HG03045 (cell line): ENCODE data around the gene CCDC28B.

Experiments used
- ATAC-seq: cut with Tn5 transposase; IDR thresholded peaks from one replicate; pipeline ENCODE4 v1.9.1; 2021; ENCODE audit warnings: mild to moderate bottlenecking, moderate library complexity; ENCODE audit not compliant: unreplicated experiment

Gene CCDC28B

DNA sequence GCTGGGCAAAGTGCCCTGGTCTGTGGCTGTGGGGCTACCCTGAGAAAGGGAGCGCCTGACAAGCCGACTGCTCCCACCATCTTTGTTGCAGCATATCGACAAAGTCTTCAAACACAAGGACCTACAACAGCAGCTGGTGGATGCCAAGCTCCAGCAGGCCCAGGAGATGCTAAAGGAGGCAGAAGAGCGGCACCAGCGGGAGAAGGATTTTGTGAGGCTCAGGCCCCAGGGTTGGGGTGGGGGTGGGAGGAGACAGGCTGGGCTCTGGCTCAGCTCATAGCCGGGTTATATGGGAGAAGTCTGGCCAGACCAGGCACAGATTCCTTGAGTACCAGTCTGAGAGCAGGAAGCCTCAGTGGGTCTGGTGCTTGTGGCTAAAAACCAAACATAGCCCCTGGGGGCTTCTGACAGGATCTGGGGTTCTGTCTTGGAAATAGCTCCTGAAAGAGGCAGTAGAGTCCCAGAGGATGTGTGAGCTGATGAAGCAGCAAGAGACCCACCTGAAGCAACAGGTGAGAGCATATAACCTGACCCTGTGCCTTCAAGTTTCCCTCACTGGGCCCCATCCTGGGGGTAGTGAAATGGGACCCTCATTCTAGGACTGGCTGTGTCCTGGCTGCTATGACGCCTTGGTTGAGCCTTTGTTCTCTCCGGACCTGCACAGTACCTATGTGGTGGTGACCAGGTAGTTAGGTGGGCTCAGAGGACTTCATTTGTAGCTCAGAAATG, 8.0 kb upstream of the CCDC28B start:
- no peak for ATAC-seq

DNA sequence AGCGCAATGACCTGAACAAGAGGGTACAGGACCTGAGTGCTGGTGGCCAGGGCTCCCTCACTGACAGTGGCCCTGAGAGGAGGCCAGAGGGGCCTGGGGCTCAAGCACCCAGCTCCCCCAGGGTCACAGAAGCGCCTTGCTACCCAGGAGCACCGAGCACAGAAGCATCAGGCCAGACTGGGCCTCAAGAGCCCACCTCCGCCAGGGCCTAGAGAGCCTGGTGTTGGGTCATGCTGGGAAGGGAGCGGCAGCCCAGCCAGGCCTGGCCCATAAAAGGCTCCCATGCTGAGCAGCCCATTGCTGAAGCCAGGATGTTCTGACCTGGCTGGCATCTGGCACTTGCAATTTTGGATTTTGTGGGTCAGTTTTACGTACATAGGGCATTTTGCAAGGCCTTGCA, 5.4 kb upstream of the CCDC28B start:
- no peak for ATAC-seq

DNA sequence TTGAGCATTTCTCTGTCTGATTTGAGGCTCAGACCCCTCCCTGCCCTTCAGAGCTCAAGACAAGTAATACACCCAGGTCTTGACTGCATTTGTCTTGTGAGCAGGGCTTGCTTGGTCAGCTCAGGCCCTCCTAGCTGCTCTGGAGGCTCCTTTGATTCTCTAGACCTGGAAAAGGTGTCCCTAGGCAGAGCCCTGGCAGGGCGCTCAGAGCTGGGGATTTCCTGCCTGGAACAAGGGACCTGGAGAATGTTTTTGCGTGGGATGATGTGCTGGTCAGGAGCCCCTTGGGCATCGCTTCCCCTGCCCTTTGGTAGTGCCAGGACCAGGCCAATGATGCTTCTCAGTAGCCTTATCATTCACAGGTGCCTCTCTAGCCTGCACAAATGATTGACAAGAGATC, 4.9 kb upstream of the CCDC28B start:
- ATAC-seq, result no peak

DNA sequence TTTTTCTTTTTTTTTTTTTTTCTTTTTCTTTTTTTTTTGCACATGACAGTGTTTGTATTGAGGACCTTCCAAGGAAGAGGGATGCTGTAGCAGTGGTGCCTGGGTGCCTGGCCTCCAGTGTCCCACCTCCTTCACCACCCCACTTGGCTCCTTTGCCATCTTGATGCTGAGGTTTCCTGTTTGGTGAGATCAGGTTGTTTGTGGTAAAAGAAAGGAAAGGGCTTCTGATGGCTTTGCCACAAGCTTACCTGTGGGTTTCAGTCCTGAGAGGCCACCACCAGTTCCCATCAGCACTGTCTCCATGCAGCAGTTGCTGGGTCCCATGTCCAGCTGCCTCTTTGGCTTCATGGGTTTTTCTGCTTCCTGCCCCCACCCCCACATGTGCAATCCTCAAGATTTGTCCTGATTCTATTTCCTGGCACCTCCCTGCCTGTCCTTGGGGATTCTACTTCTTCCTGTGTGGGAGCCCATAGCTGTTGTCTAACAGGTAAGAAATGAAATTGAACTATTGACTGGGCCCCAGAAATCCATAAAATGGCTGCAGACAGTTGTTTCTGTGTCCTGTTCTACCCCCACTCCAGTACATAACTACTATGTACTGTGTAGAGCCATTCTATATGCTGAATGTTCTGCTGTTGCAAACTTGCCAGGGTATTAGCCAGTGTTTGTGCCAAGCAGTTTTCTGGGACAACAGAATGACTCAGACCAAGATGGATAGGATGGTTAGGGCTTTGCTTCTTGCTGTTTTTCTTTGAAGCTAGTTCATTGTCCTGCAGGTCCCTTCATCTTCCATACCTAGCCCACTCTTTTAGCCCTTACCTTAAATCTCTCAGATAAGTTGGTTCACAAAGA, 4.2 kb upstream of the CCDC28B start:
- ATAC-seq, result no peak

DNA sequence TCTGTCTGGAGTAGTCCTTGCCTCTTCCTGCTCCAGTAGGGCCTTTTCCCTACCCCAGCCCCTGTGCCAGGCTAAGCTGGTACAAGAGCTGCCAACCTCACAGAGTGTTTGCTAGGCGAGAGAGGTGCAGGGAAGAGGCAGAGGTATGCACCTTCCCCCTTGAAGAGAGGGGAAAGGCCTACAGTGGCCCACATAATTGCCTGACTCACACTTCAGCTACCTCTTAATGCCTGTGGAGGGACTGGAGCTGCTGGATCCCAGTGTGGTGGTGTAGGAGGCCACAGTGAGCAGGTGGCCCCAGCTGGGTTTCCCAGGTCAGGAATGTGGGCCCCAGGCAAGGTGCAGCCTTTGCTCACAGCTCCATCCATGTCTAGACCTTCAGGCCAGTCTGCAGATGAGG, 3.3 kb upstream of the CCDC28B start:
- ATAC-seq, result no peak

DNA sequence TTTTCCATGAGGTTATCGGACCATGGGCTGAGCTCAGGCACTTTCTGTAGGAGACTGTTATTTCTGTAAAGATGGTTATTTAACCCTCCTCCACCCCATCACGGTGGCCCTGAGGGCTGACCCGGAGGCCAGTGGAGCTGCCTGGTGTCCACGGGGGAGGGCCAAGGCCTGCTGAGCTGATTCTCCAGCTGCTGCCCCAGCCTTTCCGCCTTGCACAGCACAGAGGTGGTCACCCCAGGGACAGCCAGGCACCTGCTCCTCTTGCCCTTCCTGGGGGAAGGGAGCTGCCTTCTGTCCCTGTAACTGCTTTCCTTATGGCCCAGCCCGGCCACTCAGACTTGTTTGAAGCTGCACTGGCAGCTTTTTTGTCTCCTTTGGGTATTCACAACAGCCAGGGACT, 2.6 kb upstream of the CCDC28B start:
- no peak for ATAC-seq

DNA sequence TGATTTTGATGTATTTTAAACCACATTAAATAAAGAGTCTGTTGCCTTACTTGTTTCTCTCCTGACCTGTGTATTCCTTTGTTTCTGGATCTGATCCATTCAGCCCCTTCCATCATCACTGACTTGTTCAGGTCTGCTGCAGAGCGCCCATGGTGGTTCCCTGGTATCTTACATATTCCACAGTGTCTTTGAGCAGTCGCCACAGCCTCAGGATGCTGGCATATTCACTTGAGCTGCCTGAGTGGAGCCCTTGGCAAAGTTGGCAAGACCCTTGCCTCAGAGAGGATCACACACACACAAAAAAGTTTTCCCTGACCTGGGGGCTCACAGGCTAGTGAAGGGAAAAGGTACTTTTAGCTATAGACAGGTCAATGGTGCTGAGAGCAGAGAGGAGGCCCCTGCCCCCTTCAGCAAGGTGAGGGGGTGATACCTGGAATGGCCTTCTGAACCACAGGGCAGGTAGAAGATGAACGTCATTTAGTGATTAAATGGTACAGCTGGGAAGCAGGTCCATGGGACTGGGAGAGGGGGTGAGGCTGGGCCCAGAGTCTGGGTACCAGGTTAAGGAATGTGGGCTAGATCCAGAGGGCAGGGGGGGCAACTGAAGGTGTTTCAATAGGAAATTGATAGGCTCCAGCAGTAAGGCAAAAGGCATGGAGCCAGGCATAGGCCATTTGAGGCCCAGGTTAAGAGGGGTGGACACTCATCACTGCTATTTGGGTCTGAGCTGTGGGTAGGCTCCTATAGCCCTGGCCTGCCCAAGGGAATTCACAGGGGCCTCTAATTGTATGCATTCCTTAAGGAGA, 2.0 kb upstream of the CCDC28B start:
- ATAC-seq, result no peak

DNA sequence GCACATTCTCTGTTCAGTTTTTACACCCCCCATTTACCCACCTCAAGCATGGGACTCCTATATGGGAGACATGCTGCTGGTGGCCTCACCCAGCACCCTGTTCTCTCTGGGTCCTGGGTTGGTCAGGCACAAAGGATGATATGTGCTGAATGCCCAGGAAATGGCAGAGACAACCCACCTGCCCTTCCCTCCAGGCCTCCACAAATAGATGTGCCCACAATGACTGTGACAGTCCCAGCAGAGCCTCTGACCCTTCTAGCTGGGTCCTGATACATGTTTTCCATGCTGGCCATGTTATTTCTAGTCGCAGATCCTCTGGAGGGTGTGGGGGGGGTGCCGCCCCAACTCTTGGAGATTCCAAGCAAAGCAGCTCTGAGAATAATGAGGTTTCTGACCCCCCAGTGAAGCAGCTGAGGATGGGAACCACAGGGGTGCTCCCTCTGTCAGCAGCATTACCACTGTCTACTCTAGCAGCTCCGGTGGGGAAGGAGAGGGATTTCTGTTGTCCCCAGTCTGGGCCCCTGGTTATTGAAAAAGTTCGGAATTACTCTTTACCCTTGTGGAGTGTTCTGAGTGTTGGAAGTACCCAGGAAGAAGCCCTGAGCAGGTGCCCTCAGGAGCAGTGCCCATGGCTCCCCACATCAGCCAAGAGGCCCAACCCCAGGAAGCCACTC, 1.2 kb upstream of the CCDC28B start:
- no peak for ATAC-seq

DNA sequence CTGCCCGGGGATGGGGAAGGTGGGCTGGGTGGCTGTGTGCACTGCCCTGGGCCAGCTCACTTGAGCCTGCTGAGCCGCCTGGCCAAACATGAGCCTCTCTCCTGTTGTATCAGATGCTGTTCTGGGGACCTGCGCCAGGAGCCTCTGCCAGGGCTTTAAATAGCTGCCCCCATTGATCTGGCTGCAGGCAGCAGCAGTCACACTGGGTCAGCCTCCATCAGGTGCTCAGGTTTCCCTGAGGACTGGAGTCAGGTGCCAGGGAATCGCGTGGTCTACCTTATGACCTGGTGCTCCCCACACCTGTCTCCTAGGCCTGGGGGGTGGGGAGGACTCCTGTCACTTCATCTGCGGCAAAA, 700 bp upstream of the CCDC28B start:
- ATAC-seq, result no peak

DNA sequence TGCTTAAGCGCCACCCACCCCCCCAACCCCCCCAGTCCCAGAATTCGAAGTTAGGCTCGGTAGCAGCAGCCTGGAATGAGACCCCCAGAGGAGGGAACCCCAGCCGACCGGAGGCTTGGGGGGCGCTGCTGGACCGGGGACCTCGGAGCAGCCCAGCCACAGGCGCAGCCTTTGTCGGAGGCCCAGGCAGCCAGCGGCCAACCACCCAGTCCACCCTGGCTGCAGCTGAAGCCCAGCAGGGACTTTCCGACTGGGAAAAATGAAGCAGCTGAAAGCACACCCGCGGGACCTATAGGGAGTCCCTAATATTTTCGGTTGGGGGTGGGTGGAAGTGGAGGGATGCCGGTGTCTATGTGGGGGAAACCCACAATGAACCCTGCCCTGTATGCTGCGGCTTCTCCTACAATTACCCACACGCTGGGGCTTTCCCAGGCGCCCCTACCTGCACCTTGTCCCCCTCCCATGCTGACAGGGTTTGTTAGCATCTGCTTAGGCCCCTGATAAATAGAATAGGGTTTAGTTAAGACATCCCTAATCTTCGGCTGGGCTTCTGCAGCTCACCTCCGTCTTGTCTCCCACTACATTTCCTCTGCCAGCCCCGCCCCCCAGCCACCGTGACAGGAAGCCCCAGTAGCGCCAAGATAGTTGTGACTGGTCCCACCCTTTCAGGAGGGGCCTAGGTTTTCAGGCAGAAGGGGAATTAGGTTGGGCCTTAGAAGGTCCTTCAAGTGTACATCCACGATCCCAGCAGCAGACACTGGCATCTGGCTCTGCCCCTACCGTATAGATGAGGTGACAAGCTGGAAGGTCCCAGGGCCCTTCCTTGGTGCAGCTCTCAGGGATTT, 838 bp downstream of the CCDC28B start:
- peak; percentile 37 for ATAC-seq

DNA sequence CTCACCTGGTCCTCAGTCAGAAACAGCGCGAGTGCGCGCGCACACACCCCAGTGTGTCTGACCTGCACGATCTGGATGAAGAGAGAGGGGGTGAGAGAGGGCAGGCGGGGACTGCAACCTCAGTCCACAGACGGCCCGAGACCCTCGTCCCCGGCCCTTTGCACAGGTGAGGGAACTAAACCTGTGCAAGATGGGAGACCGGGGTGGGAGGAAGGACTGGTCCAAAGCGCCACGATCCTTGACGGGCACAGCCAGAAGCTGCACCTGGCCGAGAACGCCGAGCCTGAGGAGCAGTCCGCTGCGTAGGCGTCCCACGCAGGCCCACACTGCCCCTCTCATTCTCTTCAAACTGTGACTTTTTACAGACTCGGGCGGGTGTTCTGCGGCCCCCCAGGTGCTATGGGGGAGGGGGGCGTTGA, 4.6 kb downstream of the CCDC28B start:
- no peak for ATAC-seq

DNA sequence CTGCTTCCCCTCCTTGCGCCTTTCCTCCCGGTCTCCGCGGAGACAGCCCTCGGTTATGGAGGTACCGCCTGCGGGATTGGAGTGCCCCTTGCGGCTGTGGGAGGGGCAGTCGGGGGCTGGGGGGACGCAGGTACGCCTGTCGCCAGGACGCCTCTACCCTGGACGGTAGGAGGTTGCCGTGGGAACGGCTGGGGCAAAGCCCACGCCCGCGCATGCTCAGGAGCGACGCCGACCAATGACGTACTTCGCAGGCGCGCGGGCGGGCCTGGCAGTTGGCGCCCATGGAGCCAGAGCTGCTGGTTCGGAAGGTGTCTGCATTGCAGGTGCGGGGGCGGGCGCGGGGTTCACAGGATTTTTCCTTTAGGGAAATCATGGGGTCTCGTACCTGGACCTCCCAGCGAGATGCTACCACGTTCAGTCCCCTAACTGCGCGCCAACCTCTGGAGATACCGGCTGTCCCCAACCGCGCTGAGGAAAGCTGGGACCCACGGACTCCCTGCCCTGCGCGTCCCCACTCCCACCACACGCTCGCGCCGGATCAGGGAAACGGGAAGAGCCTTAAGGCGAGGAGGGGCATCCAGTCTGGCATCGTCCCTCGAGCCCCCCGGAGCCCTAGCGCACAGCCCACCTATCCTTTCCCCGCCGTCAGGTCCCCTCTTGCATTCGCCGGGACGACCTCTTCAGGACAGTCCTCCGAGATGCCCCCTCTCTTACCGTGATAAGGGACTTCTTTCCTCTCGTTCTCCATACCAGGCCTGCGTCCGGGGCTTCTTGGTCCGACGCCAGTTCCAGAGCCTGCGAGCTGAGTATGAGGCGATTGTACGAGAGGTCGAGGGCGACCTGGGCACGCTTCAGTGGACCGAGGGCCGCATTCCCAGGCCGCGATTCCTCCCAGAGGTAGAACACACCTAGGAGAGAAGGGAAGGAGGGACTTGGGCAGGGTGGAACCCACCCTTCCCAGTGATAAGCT, 5.3 kb downstream of the CCDC28B start, which contains the start of gene IQCC:
IQCC (plus strand) TSS at position 271 of the 970 bp plus-strand sequence; CDS start at position 282, 11 bp downstream.
- peak; percentile 50 for ATAC-seq

DNA sequence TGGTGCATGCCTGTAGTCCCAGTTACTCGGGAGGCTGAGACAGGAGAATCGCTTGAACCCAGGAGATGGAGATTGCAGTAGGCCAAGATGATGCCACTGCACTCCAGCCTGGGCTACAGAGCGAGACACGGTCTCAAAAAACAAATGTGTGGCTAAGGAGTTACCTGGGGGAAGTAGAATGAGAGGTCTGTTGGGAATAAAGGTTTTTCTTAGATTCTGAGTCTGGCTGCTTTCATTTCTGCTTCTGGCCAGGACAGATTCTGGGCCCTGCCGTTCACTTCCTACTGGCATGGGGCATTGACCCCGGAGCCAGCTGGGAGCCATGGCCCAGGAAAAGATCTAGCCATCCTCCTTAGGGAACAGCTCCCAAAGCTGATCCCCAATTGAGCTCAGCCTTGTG, 8.1 kb downstream of the CCDC28B start:
- no peak for ATAC-seq

DNA sequence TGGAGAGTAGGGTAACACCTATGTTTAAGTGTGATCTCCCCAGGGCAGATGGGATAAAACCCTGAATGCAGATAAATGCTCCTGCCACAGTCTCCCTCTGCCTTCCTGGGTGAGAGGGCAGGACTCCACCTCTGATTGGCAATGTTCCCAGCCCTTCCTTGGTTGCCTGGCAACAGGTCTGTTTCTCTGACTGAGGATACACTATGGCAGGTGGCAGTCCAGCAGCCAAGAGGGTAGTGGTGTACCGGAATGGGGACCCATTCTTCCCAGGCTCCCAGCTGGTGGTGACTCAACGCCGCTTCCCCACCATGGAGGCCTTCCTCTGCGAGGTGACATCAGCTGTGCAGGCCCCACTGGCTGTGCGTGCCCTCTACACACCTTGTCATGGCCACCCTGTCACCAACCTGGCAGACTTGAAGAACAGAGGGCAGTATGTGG, 8.5 kb downstream of the CCDC28B start, which contains the start of gene DCDC2B:
DCDC2B (plus strand) TSS at position 199 of the 438 bp plus-strand sequence; CDS start at position 204, 5 bp downstream.
- ATAC-seq, result no peak

DNA sequence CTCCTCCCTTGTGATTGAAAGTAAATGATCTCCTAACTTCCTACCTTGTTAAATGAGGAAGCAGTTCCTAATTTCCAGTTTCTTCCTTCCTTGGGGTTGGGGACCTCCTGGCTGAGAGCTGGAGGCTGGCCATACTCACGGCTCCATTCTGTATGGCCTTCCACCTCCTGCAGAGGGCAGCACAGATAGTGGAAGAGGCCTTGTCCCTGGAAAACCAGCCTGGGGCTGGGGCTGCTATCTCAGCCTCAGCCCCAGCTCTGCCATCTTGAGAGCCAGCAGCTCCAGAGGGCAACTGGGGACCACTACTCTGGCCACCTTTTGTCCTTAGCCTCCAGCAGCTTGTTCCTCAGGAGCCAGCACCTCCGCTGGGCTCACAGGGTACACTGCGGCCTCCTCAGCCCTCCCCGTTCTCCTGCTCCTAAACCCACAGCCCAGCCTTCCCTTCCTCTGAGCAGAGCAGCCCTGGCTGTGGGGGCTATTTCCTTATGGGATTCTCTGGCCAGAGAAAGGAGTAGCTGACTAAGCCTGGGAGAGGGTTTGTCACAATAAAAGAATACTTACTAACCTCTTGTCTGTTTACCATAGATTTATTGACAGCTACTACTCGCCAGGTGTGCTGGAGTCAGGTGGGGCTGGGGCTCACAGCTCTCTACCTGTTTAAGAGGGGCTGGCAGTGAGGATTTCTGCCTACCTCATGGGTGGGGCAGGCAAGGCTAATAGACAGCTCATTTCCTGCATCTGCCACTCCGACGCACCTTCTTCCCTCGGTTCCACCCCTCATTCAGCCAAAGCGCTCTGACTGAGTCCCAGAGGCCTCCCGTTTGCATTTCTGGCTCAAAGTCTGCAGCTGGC, 15.5 kb downstream of the CCDC28B start:
- no peak for ATAC-seq

DNA sequence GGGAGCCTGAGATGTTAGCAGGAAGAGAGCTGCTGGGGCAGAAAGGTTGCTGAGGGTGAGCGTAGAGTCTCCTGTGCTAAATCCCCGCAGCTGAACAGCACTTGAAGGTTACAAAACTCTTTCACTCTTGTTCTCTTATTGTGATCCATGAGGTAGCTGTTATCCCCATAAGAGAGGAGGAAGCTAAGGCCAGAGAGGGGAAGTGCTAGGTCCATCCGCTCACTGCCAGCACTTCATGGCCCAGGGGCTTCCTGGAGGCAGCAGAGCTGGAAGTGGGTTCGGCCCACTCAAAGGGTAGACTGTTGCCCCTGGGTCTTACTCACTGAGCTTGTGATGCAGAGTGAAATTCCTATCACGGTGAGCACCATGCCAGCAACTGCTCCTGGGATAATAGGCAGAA, 16.2 kb downstream of the CCDC28B start:
- ATAC-seq, result no peak

DNA sequence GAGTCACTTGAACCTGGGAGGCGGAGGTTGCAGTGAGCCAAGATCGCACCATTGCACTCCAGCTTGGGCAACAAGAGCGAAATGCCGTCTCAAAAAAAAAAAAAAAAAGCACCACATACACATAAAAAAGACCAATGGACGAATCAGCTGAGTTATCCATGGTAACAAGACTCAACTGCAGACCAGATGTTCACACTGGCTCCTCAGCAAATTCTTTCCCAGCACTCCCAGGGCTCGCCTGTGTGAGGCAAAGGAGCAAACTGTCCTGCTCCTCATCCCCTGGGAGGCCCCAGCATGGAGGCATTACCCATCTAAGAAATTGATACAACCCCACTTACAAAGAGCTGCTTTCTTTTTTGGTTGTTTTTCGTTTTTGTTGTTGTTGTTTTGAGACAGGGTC, 18.6 kb downstream of the CCDC28B start:
- ATAC-seq, result no peak
